Body of pancreas (tissue), 4 donors: ENCODE measurements around the gene PLXNB1.

Experiments
- CTCF ChIP-seq, 7 experiments: fragments of 450-650 bp in 4 of 7; fragments of 200-600 bp in 3 of 7; sonication (generic) in 3 of 7; IDR thresholded peaks; one replicate each; pipeline ENCODE4 v1.5.1; 2016 to 2019; ENCODE audit warnings: antibody characterized with exemption in 7 of 7
- POLR2A ChIP-seq, 3 donors: fragments of 450-650 bp; IDR thresholded peaks; one replicate each; pipeline ENCODE4 v1.6.1; 2016; ENCODE audit warnings: antibody characterized with exemption in 3 of 3, mild to moderate bottlenecking in 2 of 3

- TF ChIP-seq CTCF (IDR thresholded peaks at IDR 0.05) (no peak), POLR2A (IDR thresholded peaks at IDR 0.05) (no peak)
Measured at GRCh38 chr3:48413086-48413485, 16.8 kb downstream of the PLXNB1 start.
